GM12864 (cell line): Measurements from ENCODE around the gene PCSK2.

Experiments
- DNase-seq: peaks from one replicate; pipeline ENCODE4 v3.0.0-alpha.2; 2011; ENCODE audit warnings: low read depth
- H3K4me3 ChIP-seq: 2 replicates; pipeline ENCODE4 v1.5.1; 2011; ENCODE audit warnings: mild to moderate bottlenecking, low read depth, low read length, control low read depth
- TF ChIP-seq, protein P1 (sequence below): IDR thresholded peaks from 2 replicates; pipeline ENCODE4 v1.5.1; 2011; ENCODE audit warnings: low read depth, mild to moderate bottlenecking, moderate library complexity, low read length, control low read depth, inconsistent platforms; ENCODE audit errors: missing control alignments

The PCSK2 gene

DNA sequence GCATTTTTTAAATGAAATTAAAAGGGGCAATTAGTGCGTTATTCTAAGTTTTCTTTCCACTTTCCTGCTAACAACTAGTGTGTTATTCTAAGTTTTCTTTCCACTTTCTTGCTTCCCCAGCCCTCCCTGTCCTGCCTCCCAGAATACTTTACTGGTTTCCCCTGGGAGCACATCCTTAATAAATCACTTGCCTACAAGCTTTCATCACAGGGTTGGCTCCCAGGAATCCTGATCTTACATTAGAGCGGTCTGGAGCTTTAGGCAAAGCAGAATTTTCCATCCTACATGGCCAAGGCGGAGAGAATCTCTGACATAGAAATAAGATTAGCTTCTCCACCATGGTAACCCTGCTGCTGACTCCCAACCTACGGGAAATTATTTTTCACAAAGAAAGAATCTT lies 154.0 kb downstream of the PCSK2 start:
- DNase-seq, result no peak
- H3K4me3 ChIP-seq, result no peak overlapping the region
- TF ChIP-seq, protein P1, sequence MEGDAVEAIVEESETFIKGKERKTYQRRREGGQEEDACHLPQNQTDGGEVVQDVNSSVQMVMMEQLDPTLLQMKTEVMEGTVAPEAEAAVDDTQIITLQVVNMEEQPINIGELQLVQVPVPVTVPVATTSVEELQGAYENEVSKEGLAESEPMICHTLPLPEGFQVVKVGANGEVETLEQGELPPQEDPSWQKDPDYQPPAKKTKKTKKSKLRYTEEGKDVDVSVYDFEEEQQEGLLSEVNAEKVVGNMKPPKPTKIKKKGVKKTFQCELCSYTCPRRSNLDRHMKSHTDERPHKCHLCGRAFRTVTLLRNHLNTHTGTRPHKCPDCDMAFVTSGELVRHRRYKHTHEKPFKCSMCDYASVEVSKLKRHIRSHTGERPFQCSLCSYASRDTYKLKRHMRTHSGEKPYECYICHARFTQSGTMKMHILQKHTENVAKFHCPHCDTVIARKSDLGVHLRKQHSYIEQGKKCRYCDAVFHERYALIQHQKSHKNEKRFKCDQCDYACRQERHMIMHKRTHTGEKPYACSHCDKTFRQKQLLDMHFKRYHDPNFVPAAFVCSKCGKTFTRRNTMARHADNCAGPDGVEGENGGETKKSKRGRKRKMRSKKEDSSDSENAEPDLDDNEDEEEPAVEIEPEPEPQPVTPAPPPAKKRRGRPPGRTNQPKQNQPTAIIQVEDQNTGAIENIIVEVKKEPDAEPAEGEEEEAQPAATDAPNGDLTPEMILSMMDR, result no peak

DNA sequence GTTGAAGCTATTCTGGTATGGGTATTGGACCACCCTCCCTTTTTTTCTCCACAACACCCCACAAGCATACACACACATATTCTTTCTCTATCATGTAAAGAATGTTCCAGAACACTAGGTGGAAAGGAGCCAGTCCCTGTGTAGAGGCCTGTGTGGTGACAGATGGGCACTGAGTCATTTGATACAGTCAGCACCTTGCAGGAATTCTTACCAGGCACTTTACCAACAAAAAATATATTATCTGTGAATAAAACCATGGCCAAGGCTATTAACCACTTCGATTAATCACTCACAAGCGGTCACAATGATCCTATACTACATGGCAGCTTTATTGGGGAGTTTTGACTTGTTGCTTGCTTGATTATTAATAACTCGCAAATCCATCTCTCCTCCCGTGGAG lies 154.9 kb downstream of the PCSK2 start:
- no peak for DNase-seq
- no peak overlapping the region for H3K4me3 ChIP-seq
- TF ChIP-seq, protein P1, result no peak

DNA sequence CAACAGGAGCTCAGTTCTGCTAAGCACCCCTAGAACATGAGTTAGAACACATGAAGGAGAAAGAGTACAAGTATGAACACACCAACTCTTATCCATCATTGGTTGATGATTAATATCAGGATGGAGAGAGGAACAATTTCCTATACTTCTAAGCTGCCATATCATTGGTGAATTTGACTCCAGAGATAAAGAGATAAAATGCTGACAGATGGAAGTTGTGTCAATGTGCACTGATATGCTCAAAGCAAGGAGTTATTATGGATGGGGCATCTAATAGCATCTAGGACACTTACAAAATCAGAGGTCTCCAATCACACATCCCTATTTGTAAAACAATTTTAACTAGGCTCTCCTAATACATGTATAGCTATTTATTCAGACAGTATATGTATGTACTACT lies 159.0 kb downstream of the PCSK2 start:
- TF ChIP-seq, protein P1, result no peak
- no peak overlapping the region for H3K4me3 ChIP-seq
- no peak for DNase-seq

DNA sequence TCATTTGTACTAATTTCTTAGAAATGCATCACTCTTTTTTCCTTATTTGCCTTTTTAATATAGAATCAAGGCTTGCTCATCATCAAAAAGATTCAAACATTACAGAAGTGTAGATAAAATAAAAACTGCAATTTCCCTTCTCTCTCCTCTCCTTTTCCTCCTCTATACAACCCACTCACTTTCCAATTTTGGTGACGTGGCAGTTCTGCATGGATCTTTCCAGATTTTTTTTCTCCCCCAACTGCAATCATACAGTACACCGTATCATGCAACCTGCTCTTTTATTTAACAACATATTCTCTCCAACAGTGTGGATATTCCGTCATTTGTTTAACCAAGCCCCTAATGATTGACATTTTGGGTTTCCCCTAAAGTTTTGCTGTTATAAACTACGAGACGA lies 163.8 kb downstream of the PCSK2 start:
- TF ChIP-seq, protein P1, result no peak
- no peak overlapping the region for H3K4me3 ChIP-seq
- DNase-seq, result no peak

DNA sequence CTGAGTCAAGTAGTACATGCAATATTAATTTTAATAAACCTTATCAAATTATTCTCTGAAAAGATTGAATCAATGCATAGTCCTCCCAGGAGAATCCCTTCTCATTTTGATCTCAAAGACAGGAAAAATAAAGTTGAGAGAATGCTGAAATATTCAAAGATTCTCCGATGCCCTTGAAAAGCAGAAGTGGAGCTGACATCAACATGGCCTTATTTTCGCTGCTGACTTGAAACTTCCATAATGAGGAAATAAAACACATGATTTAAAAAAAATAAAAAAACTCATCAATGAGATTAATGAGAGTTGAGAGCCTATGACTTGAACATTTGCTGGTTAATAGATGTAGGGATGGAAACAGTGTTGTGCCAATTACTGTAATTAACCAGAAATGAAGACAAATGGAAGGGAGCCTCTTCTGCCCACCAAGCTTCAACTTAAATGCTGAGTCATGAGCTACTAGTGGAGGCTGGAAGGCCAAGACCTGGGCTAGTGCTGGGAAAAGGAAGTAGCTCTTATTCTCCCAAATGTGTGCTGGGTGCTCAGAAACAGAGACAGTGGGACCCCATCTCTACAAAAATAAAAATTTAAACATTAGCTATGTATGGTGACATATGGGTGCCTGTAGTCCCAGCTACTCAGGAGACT lies 164.4 kb downstream of the PCSK2 start:
- H3K4me3 ChIP-seq, result no peak overlapping the region
- TF ChIP-seq, protein P1, result no peak
- no peak for DNase-seq

DNA sequence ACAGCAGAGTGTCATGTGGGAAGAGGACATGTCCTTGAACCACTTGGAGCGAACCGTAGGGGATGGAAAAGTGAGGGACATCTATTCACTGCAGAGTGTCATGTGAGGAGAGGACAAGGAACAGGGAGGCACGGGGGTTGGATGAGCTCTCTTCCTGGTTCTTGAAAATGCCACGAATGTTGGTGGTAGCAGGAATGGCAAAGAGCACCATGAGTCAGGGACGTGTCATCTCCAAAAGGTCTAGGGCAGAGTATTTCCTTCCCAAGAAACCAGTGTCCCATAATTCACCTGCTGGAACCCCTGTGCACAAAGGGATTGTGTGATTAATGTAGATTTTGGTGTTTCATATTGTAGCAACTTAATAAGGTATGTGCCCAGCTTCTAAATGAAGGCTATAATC lies 167.6 kb downstream of the PCSK2 start:
- no peak for DNase-seq
- no peak overlapping the region for H3K4me3 ChIP-seq
- TF ChIP-seq, protein P1, result no peak

DNA sequence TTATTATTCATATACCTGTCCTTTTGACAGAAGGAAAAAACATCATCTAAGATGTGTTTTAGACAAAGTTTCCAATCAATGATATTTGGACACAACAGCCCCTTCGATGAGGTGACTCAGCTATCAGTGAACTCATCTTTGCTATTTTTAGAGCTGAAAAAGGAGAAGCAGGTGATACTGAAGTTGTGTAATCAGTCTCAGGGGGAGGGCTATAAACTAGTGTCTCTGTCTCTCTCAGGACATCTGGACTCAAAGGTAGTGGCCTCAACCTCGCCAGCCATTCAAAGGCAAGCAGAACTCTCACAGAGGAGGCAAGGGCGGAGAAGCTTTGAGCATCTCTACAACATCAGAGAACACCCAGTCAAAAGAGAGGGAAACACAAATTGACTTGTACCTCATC lies 168.9 kb downstream of the PCSK2 start:
- H3K4me3 ChIP-seq, result no peak overlapping the region
- TF ChIP-seq, protein P1, result no peak
- DNase-seq, result no peak
